GM21381 (cell line): ENCODE measurements around the gene LSS.
"Not testable (repeated sequence)": the region's sequence is repeated elsewhere in the genome, so short reads cannot be mapped to it uniquely, and the experiment has no call there.

ENCODE experiments used
- ATAC-seq: cut with Tn5 transposase; IDR thresholded peaks from one replicate; pipeline ENCODE4 v1.9.1; 2021; ENCODE audit warnings: mild to moderate bottlenecking, moderate library complexity; ENCODE audit not compliant: unreplicated experiment

Gene LSS

DNA sequence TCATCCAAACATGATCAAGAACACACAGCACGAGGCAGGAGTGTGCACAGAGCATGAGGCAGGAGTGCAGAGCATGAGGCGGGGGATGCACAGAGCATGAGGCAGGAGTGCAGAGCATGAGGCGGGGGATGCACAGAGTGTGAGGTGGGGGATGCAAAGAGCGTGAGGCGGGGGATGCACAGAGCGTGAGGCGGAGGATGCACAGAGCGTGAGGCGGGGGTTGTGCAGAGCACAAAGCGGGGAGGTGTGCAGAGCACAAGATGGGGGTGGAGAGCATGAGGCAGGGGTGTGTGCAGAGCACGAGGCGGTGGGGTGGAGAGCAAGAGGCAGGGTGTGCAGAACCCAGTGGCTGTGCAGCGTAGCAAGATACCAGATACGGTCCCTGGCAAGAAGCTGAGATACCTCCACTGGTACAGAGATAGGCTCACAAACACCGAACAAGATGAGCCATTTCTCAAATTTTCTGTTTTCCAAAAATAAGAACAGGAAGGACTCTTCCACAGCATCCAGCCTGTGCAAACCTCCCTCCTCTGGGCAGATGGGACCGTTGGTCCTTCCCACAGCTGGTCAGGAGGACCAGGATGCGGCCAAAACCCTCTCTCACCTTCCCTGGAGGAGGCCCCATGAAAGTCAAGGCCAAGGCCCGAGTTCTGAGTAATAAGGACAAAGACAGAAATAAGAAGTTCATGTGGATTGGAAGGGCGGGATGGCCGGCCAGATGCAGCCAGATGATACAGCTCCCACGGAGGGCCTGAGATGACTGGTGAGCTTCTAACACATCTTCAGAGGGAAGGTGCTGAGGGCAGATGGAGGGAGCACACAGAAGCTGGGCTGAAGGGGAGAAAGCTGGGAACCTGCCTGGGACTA is 56.3 kb downstream of the LSS start:
- ATAC-seq, result no peak

DNA sequence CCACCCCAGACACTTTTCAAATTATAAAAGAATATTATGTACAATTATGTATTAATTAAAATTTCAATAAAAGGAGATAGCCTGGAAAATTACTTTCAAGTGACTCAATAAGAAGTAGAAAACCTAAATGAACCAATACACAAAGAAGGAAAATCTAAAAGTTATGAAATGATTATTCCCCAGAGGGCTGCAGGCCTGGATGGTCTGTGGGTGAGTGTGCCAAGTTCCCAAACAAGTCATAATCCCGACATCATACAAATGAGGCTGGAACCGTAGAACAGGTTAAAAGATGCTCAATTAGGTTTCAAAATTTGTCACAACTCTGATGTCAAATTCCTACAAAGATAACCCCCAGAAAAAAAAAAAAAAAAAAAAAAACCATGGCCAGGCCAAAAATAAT is 57.0 kb downstream of the LSS start:
- ATAC-seq, result no peak

DNA sequence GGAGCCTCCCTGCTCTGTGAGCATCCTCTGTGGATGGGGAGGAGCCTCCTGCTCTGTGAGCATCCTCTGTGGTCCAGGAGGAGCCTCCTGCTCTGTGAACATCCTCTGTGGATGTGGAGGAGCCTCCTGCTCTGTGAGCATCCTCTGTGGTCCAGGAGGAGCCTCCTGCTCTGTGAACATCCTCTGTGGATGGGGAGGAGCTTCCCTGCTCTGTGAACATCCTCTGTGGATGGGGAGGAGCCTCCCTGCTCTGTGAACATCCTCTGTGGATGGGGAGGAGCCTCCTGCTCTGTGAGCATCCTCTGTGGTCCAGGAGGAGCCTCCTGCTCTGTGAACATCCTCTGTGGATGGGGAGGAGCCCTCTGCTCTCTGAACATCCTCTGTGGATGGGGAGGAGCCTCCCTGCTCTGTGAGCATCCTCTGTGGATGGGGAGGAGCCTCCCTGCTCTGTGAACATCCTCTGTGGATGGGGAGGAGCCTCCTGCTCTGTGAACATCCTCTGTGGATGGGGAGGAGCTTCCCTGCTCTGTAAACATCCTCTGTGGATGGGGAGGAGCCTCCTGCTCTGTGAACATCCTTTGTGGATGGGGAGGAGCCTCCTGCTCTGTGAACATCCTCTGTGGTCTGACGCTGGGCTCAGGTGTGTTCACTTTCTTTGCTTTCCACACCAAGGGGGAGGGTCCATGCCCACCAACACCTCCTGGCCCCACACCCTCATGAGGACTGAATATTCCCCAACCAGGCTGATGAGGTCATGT is 58.0 kb downstream of the LSS start:
- ATAC-seq, result not testable (repeated sequence)

DNA sequence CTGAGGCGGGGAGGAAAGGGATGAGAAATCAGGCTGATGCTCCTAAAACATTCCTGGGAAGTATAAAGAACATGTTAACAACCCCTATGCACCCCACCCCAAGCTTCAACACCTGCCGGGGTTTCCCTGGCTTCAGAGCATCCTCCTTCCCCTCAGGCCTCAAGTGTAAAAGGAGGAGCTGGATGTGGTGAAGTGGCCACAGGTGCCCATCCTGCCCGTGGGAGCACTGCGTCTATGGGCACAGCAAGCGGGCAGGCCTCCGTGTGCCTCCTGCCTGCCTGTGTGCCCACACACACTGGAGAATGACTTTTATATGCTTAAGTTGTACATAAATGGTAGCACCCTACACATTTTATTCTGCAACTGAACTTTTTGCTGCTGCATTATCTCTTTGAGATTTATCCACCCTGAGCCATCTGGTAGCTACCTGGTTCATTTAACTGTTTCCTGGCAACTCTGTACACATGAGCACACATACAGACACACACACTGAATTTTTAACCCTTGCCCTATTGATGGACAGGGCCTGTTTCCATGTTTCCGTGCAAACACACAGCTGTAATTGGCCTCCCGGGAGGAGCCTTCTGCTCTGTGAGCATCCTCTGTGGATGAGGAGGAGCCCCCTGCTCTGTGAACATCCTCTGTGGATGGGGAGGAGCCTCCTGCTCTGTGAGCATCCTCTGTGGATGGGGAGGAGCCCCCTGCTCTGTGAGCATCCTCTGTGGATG is 59.8 kb downstream of the LSS start:
- ATAC-seq, result no peak

DNA sequence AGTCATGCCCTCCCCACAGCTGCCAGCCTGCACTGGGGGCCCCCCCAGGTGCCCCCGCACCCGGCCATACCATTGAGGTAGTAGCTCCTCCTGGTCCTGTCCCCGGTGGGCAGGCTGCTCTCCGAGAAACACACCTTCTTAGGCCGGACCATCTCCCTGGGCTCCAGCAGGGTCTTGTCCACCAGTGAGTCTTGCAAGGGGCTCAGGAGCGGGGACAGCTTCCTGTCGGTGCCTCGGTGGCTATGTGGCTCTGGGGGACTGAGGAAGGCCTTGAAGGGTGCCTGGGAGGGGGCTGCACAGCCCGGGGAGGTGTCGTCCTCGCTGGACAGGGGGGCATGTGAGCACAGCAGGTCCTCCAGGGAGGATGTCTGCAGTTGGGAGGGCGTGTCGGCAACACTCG is 60.3 kb downstream of the LSS start:
- ATAC-seq, result no peak

DNA sequence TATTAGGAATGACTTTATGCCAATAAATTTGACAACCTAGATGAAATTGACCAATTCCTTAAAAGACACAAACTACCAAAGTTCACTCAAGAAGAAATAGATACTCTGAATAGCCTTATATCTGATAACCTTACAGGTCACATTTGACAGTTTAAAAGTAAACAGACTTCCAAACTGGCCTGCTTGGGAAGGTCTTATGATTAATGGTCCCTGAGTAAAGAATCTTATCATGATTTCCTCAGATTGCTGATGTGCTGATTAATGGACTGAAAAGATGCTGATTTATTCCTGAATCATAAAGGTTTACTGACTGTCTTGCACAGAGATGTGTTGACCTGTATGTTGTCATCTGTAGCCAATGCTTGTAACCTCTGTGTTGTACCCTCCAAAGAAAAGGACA is 63.5 kb downstream of the LSS start:
- ATAC-seq, result no peak

DNA sequence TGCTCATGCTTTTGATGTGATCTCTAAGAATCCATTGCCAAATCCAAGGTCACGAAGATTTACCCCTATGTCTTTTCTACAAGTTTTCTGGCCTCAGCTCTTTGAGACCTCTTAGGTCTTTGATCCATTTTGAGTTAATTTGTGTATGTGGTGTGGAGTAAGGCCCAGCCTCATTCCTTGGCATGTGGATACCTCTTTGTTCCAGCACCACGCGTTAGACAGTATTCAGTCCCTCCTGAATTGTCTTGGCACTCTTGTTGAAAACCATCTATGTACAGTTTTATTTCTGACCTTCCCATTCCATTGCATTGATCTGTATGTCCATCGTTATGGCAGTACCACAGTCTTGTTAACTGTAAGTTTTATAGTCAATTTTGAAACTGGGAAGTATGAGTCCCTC is 65.2 kb downstream of the LSS start:
- no peak for ATAC-seq

DNA sequence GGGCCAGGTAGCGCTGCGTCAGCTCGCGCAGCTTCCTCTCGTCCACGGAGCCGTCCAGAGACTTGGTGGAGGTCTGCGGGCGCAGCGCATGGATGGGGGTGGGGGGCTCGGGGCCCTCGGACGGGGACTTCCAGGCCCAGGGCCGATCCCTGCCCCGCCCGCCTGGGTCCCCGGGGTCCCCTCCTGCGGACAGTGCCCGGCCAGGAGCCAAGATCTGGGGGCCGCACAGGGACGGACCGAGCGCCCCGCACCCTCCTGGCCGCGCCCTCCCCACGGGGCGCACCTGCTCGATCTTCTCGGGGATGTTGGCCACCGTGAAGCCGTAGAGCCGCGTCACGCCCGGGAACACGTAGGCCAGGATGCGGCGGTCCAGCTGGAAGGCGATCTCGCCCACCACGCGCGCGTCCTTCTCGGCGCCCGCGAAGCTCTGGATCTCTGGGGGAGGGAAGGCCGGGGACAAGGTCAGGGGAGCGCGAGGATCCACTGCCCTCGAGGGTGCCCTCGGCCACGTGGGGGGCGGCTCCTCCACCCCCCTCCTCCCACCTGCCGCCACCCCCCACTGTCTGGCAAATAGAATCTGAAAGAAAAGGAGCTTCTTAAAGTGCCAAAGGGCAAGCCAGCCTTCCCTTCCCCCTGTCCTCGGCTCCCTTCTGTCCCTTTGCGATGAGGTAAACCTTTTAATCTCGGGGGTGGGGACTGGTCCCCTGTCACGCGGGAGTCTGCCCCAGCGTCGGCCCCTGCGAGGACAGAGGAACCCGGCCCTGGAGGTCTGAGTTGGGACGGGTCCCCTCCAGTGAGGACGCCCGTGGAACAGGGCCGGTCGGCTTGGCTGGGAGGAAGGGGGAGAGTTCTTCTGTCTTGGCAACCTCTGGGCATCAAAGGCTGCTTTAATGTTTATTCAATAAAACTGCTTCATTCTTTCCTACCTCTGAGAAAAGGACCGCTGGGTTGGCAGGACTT is 66.7 kb downstream of the LSS start:
- ATAC-seq, result no peak

DNA sequence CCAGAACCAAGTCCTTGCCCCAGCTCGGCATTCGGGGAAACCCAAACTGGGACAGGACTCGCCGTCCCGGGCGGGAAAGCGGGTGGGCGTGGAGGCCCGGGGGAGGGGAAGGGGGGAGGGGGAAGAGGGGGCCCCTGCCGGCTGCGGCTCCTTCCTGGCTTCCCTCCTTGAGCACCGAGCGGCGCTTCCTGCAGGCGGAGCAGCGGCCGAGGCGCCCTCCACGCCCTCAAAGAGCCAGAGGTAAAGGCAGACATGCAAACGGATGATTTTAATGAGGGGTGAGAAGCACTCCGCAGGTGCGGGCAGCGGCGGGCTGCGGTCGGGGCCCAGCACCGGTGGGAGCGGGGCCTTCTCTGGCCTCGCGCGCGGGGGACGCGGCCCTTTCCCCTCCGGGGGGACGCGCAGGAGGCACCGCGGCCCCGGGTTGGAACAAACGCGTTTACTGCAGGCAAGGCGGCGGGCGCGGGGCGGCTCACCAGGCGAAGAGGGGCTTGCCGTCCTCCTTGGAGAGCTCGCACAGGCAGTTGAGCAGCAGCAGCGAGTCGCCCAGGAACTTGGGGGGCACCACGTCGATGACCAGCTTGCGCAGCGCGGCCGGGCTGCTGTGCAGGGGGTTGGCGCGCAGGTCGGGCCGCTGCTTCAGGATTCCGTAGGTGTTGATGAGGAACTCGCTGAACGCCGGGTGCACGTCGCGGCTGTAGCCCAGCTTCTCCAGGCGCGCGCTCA is 67.5 kb downstream of the LSS start:
- no peak for ATAC-seq

DNA sequence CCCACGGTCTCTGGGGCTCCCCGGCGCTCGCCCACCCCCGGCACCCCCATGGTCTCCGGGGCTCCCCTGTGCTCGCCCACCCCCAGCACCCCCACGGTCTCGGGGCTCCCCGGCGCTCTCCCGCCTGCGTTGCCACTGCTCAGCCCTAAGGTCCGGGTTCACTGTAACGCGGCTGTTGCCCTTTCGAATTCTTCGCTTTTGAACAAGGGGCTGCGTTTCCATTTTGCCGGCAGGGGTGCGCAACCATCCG is 68.0 kb downstream of the LSS start:
- no peak for ATAC-seq

DNA sequence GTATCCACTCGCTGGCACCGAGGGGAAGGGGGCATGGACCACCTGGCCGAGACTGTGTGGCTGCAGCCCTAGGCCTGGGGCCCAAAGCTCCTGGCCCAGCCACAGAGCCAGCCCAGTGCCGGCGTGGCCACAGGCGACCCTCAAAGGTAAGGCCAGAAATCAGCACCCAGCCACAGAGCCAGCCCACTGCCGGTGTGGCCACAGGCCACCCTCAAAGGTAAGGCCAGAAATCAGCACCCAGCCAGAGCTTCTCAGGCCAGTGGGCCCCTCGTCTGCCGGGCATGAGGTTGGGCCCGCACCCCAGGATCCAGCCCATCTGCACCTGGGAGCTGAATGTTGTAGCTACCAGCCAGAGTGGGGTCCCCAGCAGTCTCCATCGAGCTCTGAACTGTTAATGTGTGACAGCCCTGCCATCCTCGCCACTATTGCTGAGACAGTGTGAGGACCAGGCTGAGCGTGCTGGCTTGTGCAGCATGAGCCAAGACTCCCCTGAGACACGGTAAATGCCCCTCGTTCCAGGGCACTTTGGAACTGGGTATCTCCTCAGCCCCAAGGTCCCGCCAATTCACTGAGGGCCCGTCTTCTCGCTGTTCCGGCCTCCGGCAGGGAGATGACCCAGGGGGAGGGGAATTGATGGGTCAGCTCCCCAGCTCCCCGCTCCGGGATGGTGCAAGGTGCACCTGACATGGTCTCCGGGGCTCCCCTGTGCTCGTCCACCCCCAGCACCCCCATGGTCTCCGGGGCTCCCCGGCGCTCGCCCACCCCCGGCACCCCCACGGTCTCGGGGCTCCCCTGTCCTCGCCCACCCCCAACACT is 68.5 kb downstream of the LSS start:
- ATAC-seq, result no peak

DNA sequence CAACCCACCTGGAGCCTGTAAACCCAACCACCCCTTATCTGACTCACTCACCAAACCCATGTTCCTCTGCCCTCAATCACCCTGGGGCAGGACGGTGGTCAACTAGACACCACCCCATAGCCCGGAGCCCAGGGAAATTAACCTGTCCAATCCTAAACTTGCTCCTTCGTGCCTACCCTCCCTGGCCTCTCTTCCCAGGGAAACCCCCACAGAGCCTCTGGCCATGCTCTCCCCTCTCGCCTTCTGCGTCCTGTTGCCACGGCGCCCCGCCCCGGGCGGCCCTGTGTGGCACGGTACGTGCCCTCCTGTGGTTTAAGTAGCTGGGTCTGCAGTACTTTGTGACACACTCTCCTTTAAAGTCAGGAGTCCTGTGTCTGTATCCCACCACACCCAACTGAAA is 69.2 kb downstream of the LSS start:
- no peak for ATAC-seq

DNA sequence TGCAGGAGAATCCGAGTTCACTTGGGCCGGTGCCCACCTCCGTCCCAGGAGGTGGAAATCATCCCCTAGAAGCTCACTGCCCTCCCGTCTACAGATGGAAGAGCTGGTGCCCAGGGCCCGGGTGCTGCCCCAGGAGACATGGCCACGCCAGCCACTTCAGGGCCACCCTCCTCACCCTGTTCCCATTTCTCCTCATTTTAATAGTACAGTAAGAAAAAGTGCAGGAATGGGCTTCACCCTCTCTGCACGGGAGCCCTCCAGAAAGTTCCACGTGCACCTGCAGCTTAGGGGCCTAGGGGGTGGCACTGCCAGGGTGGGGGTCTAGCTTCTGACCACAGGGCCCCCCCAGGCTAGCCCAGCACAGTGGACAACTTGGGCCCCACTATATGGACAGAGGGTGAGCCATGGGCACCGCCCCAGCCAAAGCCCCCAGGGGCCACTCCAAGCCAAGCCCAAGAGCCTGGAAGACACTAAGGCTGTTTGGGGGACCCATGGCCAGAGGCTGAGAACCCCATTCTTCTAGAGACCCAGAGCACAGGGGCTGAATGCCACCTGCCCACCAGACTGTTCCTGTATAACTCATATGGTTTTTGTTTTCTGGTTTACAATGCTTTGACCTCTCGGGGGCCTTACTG is 69.8 kb downstream of the LSS start:
- no peak for ATAC-seq

DNA sequence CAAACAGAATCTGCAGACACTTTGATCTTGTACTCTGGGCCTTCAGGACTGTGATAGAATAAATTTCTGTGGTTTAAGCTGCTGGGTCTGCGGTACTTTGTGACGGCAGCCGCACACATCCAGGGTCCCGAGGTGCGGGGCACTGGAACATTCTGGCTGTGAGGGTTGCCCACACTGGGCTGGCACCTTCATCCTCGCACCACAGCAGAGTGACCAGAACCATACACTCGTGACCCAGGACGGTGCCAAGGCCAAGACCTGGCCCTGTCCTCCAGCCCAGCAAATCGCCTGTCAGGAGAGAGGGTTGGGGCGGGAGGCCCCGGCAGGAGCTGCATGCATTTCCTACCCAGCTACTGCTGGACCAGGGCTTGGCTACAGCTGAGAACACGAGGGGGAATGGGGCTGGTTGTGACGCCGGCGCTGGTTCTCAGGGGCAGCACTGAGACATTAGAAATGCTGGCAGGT is 70.6 kb downstream of the LSS start:
- ATAC-seq, result no peak

DNA sequence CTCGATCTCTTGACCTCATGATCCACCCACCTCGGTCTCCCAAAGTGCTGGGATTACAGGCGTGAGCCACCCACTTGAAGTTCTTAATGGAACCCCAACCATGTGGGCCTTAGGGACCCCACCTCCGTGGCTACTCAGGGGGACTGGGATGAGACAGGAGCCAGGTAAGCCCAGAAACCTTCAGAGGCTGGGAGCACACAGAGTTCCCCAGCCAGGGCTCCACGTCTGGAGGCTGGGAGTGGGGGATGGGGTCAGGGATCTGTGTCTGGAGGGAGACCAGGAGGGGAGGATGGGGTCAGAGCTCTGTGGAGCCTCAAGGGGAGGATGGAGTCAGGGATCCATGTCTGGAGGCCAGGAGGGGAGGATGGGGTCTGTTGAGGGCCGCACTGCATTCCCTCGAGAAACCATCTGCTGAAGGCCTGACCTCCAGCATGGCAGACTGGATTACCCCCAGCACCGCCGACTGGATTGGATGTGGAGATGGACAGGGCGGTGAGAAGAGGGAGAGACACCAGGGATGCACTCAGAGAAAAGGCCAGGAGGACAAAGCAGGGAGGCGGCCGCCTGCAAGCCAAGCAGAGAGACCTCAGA is 71.1 kb downstream of the LSS start:
- ATAC-seq, result no peak

DNA sequence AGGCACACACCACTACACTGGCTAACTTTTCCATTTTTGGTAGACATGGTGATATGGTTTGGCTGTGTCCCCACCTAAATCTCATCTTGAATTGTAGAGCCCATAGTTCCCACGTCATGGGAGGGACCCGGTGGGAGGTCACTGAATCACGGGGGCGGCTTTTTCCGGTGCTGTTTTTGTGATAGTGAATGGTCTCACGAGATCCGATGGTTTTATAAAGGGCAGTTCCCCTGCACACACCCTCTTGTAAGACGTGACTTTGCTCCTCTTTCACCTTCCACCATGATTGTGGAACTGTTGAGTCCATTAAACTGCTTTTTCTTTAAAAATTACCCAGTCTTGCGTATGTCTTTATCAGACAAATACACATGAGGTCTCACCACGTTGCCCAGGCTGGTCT is 71.9 kb downstream of the LSS start:
- ATAC-seq, result no peak

DNA sequence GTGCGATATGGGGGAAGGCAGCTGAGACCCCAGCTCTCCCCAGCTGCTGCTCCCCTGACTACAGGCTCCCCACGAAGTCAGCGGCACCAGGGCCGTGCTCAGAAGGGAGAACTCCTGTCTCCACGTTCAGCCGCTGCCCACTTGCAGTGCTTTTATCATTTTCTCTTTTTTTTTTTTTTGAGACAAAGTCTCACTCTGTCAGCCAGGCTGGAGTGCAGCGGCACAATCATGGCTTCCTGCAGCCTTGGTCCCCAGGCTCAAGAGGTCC is 72.3 kb downstream of the LSS start:
- no peak for ATAC-seq

DNA sequence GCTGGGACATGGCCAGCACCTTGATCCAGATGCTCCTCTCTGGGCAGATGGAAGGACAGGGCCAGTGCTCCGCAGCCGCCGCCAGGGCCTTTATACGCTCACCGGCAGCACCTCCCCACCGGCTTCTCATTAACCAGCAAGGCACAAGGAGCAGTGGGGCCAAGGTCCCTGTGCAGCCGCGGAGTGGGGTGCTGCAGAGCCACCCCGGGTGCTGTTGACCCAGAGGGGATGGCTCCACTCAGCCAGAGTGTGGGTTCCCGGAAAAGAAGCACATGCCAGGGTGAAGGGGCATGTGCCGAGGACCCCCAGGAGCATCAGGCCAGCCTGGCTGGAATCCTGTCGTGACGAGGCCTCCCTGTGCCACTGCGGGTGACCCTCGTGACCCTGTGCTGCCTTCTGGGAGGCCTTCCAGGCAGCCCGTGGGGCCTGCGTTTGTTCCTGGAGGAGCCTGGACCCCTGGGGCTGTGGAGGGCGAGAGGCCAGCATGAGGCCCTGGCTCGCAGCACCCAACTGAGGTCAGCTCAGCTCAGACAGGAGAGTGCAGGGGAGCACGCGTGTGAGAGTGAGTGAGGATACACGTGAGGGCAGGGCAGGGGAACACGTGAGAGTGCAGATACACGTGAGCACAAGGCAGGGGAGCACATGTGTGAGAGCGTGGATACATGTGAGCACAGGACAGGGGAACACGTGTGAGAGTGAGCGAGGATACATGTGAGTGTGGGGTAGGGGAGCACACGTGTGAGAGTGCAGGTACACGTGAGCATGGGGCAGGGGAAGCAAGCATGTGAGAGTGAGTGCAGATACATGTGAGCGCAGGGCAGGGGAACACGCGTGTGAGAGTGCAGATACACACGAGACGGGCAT is 72.8 kb downstream of the LSS start, which contains the start of gene FTCD:
FTCD (minus strand) TSS at position 66 of the 864 bp plus-strand sequence; CDS start at position 10, 56 bp downstream.
- no peak for ATAC-seq
